ENCODE data around the gene CD300E. TPM values are rescaled to one million over a fixed set of nuclear protein-coding genes. Genes with fewer than 3 reads are reported as not detected.

CD300E gene
- total RNA-seq, 1 experiment from 2014 or later: not detected

- H3K27ac ChIP-seq: no peak overlapping the region
- no peaks in the 10 kb centered on the region for H3K36me3 ChIP-seq
- no peaks in the 10 kb centered on the region for H3K4me1 ChIP-seq (replicated peaks)
- H3K4me3 ChIP-seq: no peak overlapping the region
- H3K27me3 ChIP-seq (replicated peaks): peaks cover 21% of the 10 kb centered on the region
- no peaks in the 10 kb centered on the region for H3K9me3 ChIP-seq (replicated peaks)
- no peak for DNase-seq (ENCODE audit: low read depth in 1 of 2, low spot score in 2 of 2)
These were observed 593 bp upstream of the CD300E start for GRCh38 chr17:74624131-74624530.

- Histone ChIP-seq H3K27ac (no peak overlapping the region), H3K4me1 (replicated peaks) (no peaks in the 10 kb centered on the region), H3K36me3 (no peaks in the 10 kb centered on the region), H3K27me3 (replicated peaks) (peaks cover 35% of the 10 kb centered on the region), H3K4me3 (no peak overlapping the region), H3K9me3 (replicated peaks) (no peaks in the 10 kb centered on the region; the same call in 1 of the 2 replicates)
- no peak for DNase-seq (ENCODE audit: low read depth in 1 of 2, low spot score in 2 of 2)
These were observed 4.4 kb downstream of the CD300E start for GRCh38 chr17:74619077-74619673.

GRCh38 chr17:74618451-74618850, 5.1 kb downstream of the CD300E start:
- Histone ChIP-seq H3K27ac (no peak overlapping the region), H3K4me3 (no peak overlapping the region), H3K9me3 (replicated peaks) (no peaks in the 10 kb centered on the region; the same call in 1 of the 2 replicates), H3K36me3 (no peaks in the 10 kb centered on the region), H3K4me1 (replicated peaks) (no peaks in the 10 kb centered on the region), H3K27me3 (replicated peaks) (peaks cover 35% of the 10 kb centered on the region)
- no peak for DNase-seq (ENCODE audit: low read depth in 1 of 2, low spot score in 2 of 2)

- Histone ChIP-seq H3K4me1 (replicated peaks) (no peaks in the 10 kb centered on the region), H3K36me3 (no peaks in the 10 kb centered on the region), H3K9me3 (replicated peaks) (no peaks in the 10 kb centered on the region; the same call in 1 of the 2 replicates), H3K4me3 (no peak overlapping the region), H3K27me3 (replicated peaks) (peaks cover 35% of the 10 kb centered on the region), H3K27ac (no peak overlapping the region)
- no peak for DNase-seq (ENCODE audit: low read depth in 1 of 2, low spot score in 2 of 2)
These were observed 6.8 kb downstream of the CD300E start for GRCh38 chr17:74616696-74617095.

GRCh38 chr17:74612046-74612445, 11.5 kb downstream of the CD300E start:
- H3K36me3 ChIP-seq: no peaks in the 10 kb centered on the region
- H3K9me3 ChIP-seq (replicated peaks): no peaks in the 10 kb centered on the region; the same call in 1 of the 2 replicates
- no peak for DNase-seq (ENCODE audit: low read depth in 1 of 2, low spot score in 2 of 2)
- H3K27me3 ChIP-seq (replicated peaks): peaks cover 13% of the 10 kb centered on the region
- H3K4me3 ChIP-seq: no peak overlapping the region
- no peak overlapping the region for H3K27ac ChIP-seq
- H3K4me1 ChIP-seq (replicated peaks): no peaks in the 10 kb centered on the region

- Histone ChIP-seq H3K9me3 (replicated peaks) (no peaks in the 10 kb centered on the region), H3K4me1 (replicated peaks) (no peaks in the 10 kb centered on the region), H3K36me3 (no peaks in the 10 kb centered on the region), H3K4me3 (no peak overlapping the region), H3K27me3 (replicated peaks) (peaks cover 10% of the 10 kb centered on the region), H3K27ac (no peak overlapping the region)
- no peak for DNase-seq (ENCODE audit: low read depth in 1 of 2, low spot score in 2 of 2)
These were observed 13.4 kb downstream of the CD300E start for GRCh38 chr17:74610108-74610507.

DNA sequence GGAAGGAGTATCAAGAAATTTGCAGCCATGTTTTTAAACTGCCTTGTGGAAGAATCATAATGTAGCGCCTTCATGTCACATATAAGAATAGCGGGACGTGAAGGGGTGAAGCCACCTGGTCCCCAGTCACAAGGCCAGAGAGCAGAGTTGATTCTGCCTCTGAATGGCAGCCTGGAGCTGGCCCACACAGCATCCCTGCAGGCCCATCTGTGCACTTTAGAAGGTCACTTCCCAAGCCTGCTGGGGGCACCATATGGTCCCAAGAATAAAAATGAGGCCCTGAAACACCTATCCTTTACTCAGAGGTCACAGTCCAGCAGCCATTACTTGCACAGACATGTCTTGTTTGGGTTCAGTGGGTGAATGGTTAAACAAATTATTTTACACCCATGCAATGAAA, 15.0 kb downstream of the CD300E start:
- no peaks in the 10 kb centered on the region for H3K4me1 ChIP-seq (replicated peaks)
- DNase-seq (ENCODE audit: low read depth in 1 of 2, low spot score in 2 of 2): no peak
- H3K4me3 ChIP-seq: no peak overlapping the region
- peaks cover 7% of the 10 kb centered on the region for H3K27me3 ChIP-seq (replicated peaks)
- H3K27ac ChIP-seq: no peak overlapping the region
- no peaks in the 10 kb centered on the region for H3K9me3 ChIP-seq (replicated peaks)
- H3K36me3 ChIP-seq: no peaks in the 10 kb centered on the region

DNA sequence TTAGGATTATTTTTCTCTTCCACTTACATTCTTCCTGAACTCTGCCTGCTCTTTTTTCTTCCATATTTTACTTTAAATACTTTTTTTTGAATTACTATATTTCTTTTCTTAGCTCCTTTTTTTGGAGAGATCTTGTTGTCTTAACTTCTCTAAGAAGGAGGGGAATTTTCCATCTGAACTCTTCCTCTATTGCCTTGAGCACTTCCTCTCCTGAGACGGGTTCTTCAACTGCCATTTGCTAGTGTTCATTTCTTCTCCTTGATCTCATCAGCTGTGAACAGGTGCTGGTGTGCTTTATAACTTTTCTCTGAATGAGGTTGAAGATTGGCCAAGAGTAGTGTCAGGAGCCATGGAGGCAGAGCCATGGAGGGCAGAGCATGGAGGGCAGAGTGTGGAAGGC, 16.3 kb downstream of the CD300E start:
- Histone ChIP-seq H3K27me3 (replicated peaks) (peaks cover 19% of the 10 kb centered on the region), H3K9me3 (replicated peaks) (no peaks in the 10 kb centered on the region), H3K4me1 (replicated peaks) (no peaks in the 10 kb centered on the region), H3K4me3 (no peak overlapping the region), H3K27ac (no peak overlapping the region), H3K36me3 (no peaks in the 10 kb centered on the region)
- no peak for DNase-seq (ENCODE audit: low read depth in 1 of 2, low spot score in 2 of 2)

GRCh38 chr17:74606050-74606449, 17.5 kb downstream of the CD300E start:
- peaks cover 21% of the 10 kb centered on the region for H3K27me3 ChIP-seq (replicated peaks)
- DNase-seq (ENCODE audit: low read depth in 1 of 2, low spot score in 2 of 2): no peak
- H3K36me3 ChIP-seq: no peaks in the 10 kb centered on the region
- H3K9me3 ChIP-seq (replicated peaks): no peaks in the 10 kb centered on the region
- no peak overlapping the region for H3K4me3 ChIP-seq
- H3K27ac ChIP-seq: no peak overlapping the region
- no peaks in the 10 kb centered on the region for H3K4me1 ChIP-seq (replicated peaks)

GRCh38 chr17:74605361-74605760, 18.2 kb downstream of the CD300E start:
- no peaks in the 10 kb centered on the region for H3K36me3 ChIP-seq
- H3K4me3 ChIP-seq: no peak overlapping the region
- DNase-seq (ENCODE audit: low read depth in 1 of 2, low spot score in 2 of 2): no peak
- H3K27me3 ChIP-seq (replicated peaks): peaks cover 22% of the 10 kb centered on the region
- no peaks in the 10 kb centered on the region for H3K9me3 ChIP-seq (replicated peaks)
- no peaks in the 10 kb centered on the region for H3K4me1 ChIP-seq (replicated peaks)
- H3K27ac ChIP-seq: no peak overlapping the region

DNA sequence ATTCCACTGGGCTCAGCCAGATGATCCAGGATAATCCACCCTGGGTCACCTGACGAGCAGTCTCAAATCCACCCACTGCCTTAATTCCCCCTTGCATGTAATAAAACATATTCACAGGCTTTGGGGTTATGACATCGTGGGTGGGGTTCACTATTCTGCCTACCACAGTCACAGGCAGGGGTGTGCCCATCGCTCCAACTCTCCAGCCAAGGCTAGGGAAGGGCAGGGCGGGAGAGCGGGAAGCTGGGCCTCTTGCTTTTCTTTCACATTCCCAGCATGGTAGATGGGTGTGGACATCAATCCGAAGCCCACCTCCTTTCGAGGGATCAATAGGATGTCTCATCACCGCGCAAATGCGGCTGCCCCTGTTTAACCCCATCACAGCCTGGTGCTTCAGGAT, 18.8 kb downstream of the CD300E start:
- DNase-seq (ENCODE audit: low read depth in 1 of 2, low spot score in 2 of 2): no peak
- Histone ChIP-seq H3K9me3 (replicated peaks) (no peaks in the 10 kb centered on the region), H3K36me3 (no peaks in the 10 kb centered on the region), H3K4me1 (replicated peaks) (no peaks in the 10 kb centered on the region), H3K4me3 (no peak overlapping the region), H3K27me3 (replicated peaks) (peaks cover 23% of the 10 kb centered on the region), H3K27ac (no peak overlapping the region)

DNA sequence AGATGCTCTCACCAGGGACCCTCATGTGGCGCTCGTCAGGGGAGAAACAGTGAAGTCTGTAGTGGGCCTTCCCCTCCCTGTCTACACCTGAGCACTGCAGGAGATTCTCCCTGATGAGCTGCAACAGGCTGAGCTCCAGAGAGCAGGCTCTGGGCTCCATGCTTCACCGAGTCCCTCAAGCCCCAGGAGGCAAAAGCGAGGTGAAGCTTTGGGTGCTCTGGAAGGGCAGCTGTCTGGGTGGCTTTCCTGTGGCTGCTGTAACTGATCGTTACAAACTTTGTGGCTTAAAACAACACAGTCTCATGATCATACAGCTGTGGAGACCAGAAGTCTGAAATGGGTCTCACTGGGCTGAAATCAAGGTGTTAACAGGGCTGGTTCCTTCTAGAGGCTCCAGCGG, 19.3 kb downstream of the CD300E start:
- no peaks in the 10 kb centered on the region for H3K9me3 ChIP-seq (replicated peaks)
- no peaks in the 10 kb centered on the region for H3K4me1 ChIP-seq (replicated peaks)
- DNase-seq (ENCODE audit: low read depth in 1 of 2, low spot score in 2 of 2): no peak
- H3K27ac ChIP-seq: no peak overlapping the region
- no peak overlapping the region for H3K4me3 ChIP-seq
- no peaks in the 10 kb centered on the region for H3K36me3 ChIP-seq
- peaks cover 26% of the 10 kb centered on the region for H3K27me3 ChIP-seq (replicated peaks)

DNA sequence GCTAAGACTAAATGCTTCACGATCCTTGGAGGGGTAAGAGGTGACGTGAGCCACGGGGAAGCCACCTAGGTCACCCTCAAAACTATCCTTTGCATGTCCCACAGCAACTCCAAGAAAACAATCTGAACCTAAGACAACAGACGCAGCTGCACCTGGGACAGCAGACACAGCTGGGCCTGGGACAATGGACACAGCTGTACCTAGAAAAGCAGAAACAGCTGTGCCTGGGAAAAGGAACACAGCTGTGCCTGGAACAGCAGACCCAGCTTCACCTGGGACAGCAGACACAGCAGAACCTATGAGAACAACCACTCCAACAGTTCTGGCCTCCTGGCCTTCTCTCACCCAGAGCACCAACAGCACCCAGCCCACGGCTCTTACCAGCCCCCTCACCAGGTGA, 19.8 kb downstream of the CD300E start:
- H3K4me1 ChIP-seq (replicated peaks): no peaks in the 10 kb centered on the region
- H3K9me3 ChIP-seq (replicated peaks): no peaks in the 10 kb centered on the region
- no peak overlapping the region for H3K4me3 ChIP-seq
- no peak overlapping the region for H3K27ac ChIP-seq
- H3K27me3 ChIP-seq (replicated peaks): peaks cover 30% of the 10 kb centered on the region
- H3K36me3 ChIP-seq: no peaks in the 10 kb centered on the region
- DNase-seq (ENCODE audit: low read depth in 1 of 2, low spot score in 2 of 2): no peak

GRCh38 chr17:74603037-74603635, 20.4 kb downstream of the CD300E start:
- H3K27ac ChIP-seq: no peak overlapping the region
- no peaks in the 10 kb centered on the region for H3K36me3 ChIP-seq
- peaks cover 34% of the 10 kb centered on the region for H3K27me3 ChIP-seq (replicated peaks)
- H3K4me1 ChIP-seq (replicated peaks): no peaks in the 10 kb centered on the region
- no peak overlapping the region for H3K4me3 ChIP-seq
- no peak for DNase-seq (ENCODE audit: low read depth in 1 of 2, low spot score in 2 of 2)
- H3K9me3 ChIP-seq (replicated peaks): no peaks in the 10 kb centered on the region

Measured in SJSA1 (cell line).